ENCODE data around the gene TIFAB. TPM values are rescaled to one million over a fixed set of nuclear protein-coding genes. Genes with fewer than 3 reads are reported as not detected.

The TIFAB gene
- total RNA-seq, 1 donor from 2014 or later, result not detected

GRCh38 chr5:135487037-135487395 lies 34.9 kb upstream of the TIFAB start:
- Mint-ChIP-seq H3K36me3 (ENCODE audit: low read depth, unreplicated experiment) (peaks cover 4% of the 10 kb centered on the region), H3K4me3 (ENCODE audit: unreplicated experiment) (no peak overlapping the region), H3K27ac (ENCODE audit: unreplicated experiment) (peak overlapping the region; percentile 74), H3K27me3 (ENCODE audit: unreplicated experiment) (peaks cover 37% of the 10 kb centered on the region), H3K4me1 (ENCODE audit: unreplicated experiment) (peaks cover 12% of the 10 kb centered on the region), H3K9me3 (ENCODE audit: unreplicated experiment) (no peaks in the 10 kb centered on the region)
- TF ChIP-seq CTCF (IDR thresholded peaks at IDR 0.05; ENCODE audit: unreplicated experiment), result no peak
- DNase-seq (ENCODE audit: low spot score), result no peak

GRCh38 chr5:135486131-135487036 lies 34.2 kb upstream of the TIFAB start:
- Mint-ChIP-seq H3K4me1 (ENCODE audit: unreplicated experiment) (peaks cover 12% of the 10 kb centered on the region), H3K9me3 (ENCODE audit: unreplicated experiment) (no peaks in the 10 kb centered on the region), H3K27ac (ENCODE audit: unreplicated experiment) (peak overlapping the region; percentile 74), H3K36me3 (ENCODE audit: low read depth, unreplicated experiment) (peaks cover 4% of the 10 kb centered on the region), H3K27me3 (ENCODE audit: unreplicated experiment) (peaks cover 37% of the 10 kb centered on the region), H3K4me3 (ENCODE audit: unreplicated experiment) (no peak overlapping the region)
- TF ChIP-seq CTCF (IDR thresholded peaks at IDR 0.05; ENCODE audit: unreplicated experiment), result no peak
- no peak for DNase-seq (ENCODE audit: low spot score)

- Mint-ChIP-seq H3K4me1 (ENCODE audit: unreplicated experiment) (peaks cover 6% of the 10 kb centered on the region), H3K36me3 (ENCODE audit: low read depth, unreplicated experiment) (peaks cover 4% of the 10 kb centered on the region), H3K4me3 (ENCODE audit: unreplicated experiment) (no peak overlapping the region), H3K9me3 (ENCODE audit: unreplicated experiment) (no peaks in the 10 kb centered on the region), H3K27me3 (ENCODE audit: unreplicated experiment) (peaks cover 33% of the 10 kb centered on the region), H3K27ac (ENCODE audit: unreplicated experiment) (no peak overlapping the region)
- TF ChIP-seq CTCF (IDR thresholded peaks at IDR 0.05; ENCODE audit: unreplicated experiment), result no peak
- no peak for DNase-seq (ENCODE audit: low spot score)
These were observed 32.5 kb upstream of the TIFAB start for GRCh38 chr5:135484674-135485086.

- peaks cover 4% of the 10 kb centered on the region for H3K36me3 Mint-ChIP-seq (ENCODE audit: low read depth, unreplicated experiment)
- H3K27me3 Mint-ChIP-seq (ENCODE audit: unreplicated experiment), result peaks cover 28% of the 10 kb centered on the region
- DNase-seq (ENCODE audit: low spot score), result no peak
- no peak overlapping the region for H3K4me3 Mint-ChIP-seq (ENCODE audit: unreplicated experiment)
- no peak overlapping the region for H3K27ac Mint-ChIP-seq (ENCODE audit: unreplicated experiment)
- no peak for TF ChIP-seq CTCF (IDR thresholded peaks at IDR 0.05; ENCODE audit: unreplicated experiment)
- no peaks in the 10 kb centered on the region for H3K4me1 Mint-ChIP-seq (ENCODE audit: unreplicated experiment)
- no peaks in the 10 kb centered on the region for H3K9me3 Mint-ChIP-seq (ENCODE audit: unreplicated experiment)
These were observed 31.1 kb upstream of the TIFAB start for GRCh38 chr5:135483254-135483653.

GRCh38 chr5:135482381-135482933 lies 30.3 kb upstream of the TIFAB start:
- Mint-ChIP-seq H3K9me3 (ENCODE audit: unreplicated experiment) (no peaks in the 10 kb centered on the region), H3K4me1 (ENCODE audit: unreplicated experiment) (no peaks in the 10 kb centered on the region), H3K27ac (ENCODE audit: unreplicated experiment) (no peak overlapping the region), H3K4me3 (ENCODE audit: unreplicated experiment) (no peak overlapping the region), H3K36me3 (ENCODE audit: low read depth, unreplicated experiment) (peaks cover 4% of the 10 kb centered on the region), H3K27me3 (ENCODE audit: unreplicated experiment) (peaks cover 27% of the 10 kb centered on the region)
- TF ChIP-seq CTCF (IDR thresholded peaks at IDR 0.05; ENCODE audit: unreplicated experiment), result no peak
- no peak for DNase-seq (ENCODE audit: low spot score)

Measured in endothelial cell (in vitro differentiated cells).